Epidermal melanocyte (primary cell): Measurements from ENCODE around the gene SAPCD1.

ENCODE experiments used
- DNase-seq: peaks from one replicate; pipeline ENCODE4 v3.0.0; 2011; ENCODE audit warnings: low spot score; ENCODE audit not compliant: insufficient read length

The SAPCD1 gene

GRCh38 chr6:31750411-31751022, 11.9 kb upstream of the SAPCD1 start:
- no peak for DNase-seq

GRCh38 chr6:31752739-31753319, 9.6 kb upstream of the SAPCD1 start:
- no peak for DNase-seq

DNA sequence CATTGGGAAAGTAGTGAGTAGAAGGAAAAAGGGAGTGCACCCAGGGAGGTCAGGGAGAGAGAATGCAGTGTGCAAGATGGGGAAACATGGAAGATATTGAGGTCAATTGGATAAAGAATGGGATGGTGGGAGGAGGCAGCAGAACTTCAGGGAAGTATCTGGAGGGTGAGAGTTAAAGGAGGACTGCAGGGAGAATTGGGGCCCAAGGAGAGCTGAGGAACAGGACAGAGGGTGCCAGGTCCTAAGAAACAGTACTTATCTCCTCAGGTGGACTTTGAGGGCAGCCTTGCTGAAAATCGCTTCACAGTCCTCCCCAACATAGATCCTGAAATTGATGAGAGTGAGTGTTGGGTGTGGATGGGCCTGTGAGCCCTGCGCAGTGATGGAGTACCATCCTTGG, 4.2 kb upstream of the SAPCD1 start:
- DNase-seq: no peak

GRCh38 chr6:31760790-31761189, 1.7 kb upstream of the SAPCD1 start:
- no peak for DNase-seq

- no peak for DNase-seq
Measured at GRCh38 chr6:31761343-31761742, 1.1 kb upstream of the SAPCD1 start.

- no peak for DNase-seq
Measured at GRCh38 chr6:31762878-31763618, 592 bp downstream of the SAPCD1 start.

DNA sequence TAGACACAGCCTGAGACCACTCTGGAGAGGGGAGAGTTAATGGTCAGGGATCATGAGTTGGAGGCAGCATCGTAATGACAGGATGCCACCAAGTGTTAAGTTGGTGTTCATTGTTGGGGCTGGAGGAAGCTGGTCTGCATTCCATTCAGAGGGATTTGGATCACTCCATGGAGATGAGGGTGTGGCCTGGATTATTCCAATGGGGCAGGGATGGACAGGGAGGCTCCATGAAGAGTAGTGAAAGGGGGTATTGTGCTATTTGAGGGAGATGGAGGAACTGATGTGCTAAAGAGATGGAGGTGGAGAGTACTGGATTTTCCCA, 1.1 kb downstream of the SAPCD1 start:
- DNase-seq: peak; percentile 89

GRCh38 chr6:31764198-31764597, 1.7 kb downstream of the SAPCD1 start:
- DNase-seq: no peak

DNA sequence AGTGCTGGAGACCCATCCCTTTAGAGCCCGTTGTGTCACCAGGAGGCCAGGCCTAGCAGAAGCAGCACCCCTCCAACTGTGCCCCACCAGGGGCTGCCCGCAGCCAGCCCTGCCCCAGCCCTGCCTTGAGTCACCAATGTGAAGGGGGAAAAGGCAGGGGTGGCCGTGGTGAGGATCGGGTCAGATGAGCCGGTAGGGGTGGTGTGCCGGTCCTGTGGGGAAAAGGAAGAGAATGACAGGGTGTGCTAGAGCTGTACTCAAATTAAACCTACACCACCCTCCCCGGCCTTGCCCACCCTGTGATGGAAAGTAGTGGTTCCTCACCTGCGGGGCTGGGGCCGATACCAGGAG, 3.1 kb downstream of the SAPCD1 start:
- DNase-seq: no peak

DNA sequence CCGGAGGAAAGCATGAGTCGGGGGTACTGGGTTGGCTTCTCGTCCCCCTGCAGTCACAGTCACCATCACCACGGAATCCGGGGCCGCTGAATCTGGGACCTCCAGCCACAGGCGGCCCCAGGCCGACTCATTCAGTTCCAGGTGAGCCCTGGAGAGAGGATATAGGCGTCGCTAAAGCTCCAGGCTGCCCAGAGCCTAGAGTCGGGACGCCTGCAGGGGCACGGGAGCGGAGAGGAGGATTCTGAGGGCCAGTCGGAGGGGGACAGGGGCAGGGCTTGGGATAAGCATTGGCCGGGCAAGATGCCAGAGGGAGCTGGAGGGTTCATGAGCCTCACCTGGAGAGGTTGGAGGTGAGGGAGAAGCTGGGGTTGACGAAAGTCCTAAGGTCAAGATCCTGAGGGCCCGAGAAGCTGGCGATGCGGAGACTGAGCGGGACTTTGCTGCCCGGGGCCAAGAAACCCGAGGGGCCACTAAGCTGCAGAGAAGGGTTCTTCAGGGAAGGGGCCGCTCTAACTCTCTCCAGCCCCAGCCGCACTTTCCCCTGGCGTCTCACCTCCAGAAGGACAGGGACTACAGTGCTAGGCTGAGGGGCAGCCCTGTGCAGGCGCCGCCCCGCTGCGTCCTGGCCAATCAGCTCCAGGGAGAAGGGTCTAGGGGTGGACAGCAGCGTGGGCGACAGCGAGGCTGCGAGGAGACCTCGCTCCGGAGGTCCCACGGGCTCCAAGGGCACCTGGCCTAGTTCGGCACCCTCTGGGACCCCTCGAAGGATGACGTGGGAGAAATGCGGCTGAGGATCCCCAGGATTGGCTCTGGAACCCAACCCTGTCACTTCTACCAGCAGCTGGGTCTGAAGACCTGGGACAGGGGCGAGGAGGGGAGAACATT, 3.7 kb downstream of the SAPCD1 start:
- no peak for DNase-seq

DNA sequence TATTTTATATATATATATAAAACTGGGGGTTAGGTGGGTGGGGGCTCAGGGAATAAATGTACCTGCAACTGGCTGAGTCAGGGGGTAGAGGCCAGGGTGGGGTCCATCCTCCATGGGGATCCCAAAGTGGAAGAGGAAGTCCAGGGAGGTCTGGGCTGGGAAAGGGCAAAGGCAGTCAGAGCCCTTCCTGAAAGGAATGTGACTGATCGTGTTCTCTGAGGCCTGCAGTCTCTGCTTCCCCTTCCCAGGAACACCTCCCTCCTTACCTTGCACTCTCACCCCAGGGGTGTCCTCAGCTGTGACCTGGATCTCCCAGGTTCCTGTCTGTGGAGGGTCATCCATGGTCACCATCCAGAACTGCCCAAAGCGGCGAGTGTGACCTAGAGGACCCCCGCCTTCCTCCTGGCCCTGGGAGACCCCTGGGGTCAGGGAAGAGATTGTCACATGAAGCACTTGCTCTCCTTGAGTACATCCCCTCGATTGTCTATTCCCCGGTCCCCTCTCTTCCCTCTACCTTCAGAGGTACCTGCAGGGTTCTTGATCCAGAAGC, 4.7 kb downstream of the SAPCD1 start:
- DNase-seq: no peak

- no peak for DNase-seq
Measured at GRCh38 chr6:31768363-31769257, 6.2 kb downstream of the SAPCD1 start.

GRCh38 chr6:31769684-31770371, 7.4 kb downstream of the SAPCD1 start:
- peak; percentile 86 for DNase-seq

GRCh38 chr6:31770860-31771259, 8.4 kb downstream of the SAPCD1 start:
- DNase-seq: no peak

GRCh38 chr6:31771992-31772358, 9.5 kb downstream of the SAPCD1 start:
- DNase-seq: no peak

DNA sequence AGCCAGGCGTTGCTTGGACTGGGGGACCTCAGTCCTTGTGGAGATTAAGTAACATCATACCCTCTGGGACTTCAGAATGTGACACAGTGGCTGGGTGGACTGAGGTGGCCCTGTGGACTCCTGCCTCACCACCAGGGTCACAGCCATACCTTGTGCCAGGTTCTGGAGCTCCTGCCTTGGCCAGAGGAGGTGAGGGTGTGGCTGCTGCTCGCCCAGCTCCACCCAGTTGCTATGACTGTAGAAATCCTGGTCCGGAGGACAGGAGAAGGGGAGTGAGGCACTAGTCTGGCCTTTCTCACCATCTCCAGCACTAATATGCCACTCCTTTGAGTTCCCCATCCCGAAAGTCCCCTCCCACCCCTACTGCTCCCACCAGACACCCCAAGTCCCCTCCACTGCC, 12.7 kb downstream of the SAPCD1 start:
- no peak for DNase-seq

GRCh38 chr6:31775633-31776484, 13.4 kb downstream of the SAPCD1 start:
- DNase-seq: no peak

DNA sequence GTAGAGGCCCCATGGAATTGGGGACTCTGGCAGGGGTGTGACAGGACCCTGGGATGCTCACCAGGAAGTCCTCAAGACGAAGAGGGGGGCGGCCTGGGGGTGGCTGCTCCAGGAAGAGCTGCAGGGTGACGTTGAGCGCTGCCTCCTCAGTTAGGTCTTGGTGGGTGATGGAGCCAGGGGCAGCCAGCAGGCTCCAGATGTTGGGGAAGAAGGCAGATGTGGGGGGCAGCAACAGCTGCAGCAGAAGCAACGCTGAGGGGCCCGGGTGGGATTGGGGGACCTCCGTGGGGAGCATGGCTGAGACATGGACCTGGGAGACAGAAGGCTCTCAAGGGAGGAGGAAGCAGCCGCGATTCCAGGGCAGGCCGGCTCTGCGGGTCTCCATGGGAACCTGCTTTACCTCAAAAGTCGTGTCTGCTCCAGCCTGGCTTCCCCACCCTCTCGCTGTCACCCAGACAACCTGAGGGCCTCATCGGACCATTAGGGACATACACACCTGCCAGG, 14.1 kb downstream of the SAPCD1 start:
- no peak for DNase-seq

GRCh38 chr6:31776989-31777666, 14.7 kb downstream of the SAPCD1 start, which contains the start of gene VWA7:
Gene VWA7, minus strand, starts transcription at chr6:31777328. Its CDS starts 549 bp downstream, at chr6:31776779.
- DNase-seq: no peak
